Measurements from ENCODE around the gene TERT. TPM values are rescaled to one million over a fixed set of nuclear protein-coding genes. Genes with fewer than 3 reads are reported as not detected.

TERT gene
- total RNA-seq, 2 donors from 2014 or later: 7.1 to 9.8 TPM

GRCh38 chr5:1265461-1266455, 29.1 kb downstream of the TERT start:
- Histone ChIP-seq H3K36me3 (ENCODE audit: control insufficient read depth, insufficient read depth, low read length) (no peaks in the 10 kb centered on the region), H3K27me3 (ENCODE audit: control insufficient read depth, insufficient read depth, low read length, poor library complexity, severe bottlenecking) (no peaks in the 10 kb centered on the region), H3K27ac (ENCODE audit: low read depth, low read length) (no peak overlapping the region), H3K4me1 (ENCODE audit: control insufficient read depth, insufficient read depth, low read length) (no peaks in the 10 kb centered on the region), H3K9me3 (ENCODE audit: control insufficient read depth, low read length) (no peaks in the 10 kb centered on the region), H3K4me3 (ENCODE audit: low read length) (no peak overlapping the region), H3K9ac (ENCODE audit: extremely low read depth, low read length, poor library complexity, severe bottlenecking) (no peak overlapping the region)
- Mint-ChIP-seq H3K9me3 (no peaks in the 10 kb centered on the region), H3K27me3 (ENCODE audit: insufficient read depth) (no peaks in the 10 kb centered on the region), H3K36me3 (ENCODE audit: low read depth) (no peaks in the 10 kb centered on the region), H3K27ac (no peak overlapping the region), H3K4me3 (no peak overlapping the region), H3K4me1 (no peaks in the 10 kb centered on the region)
- 93% methylated on average over 23 to 40 of the region's 40 CpGs for WGBS, 2 experiments (ENCODE audit: insufficient coverage in 1 of 2, insufficient read length in 1 of 2)
- DNase-seq: no peak
- no peak for TF ChIP-seq CTCF (conservative IDR thresholded peaks at IDR 0.05)

GRCh38 chr5:1265026-1265425, 29.8 kb downstream of the TERT start:
- H3K27ac Mint-ChIP-seq: no peak overlapping the region

GRCh38 chr5:1264211-1264610, 30.7 kb downstream of the TERT start:
- DNase-seq: no peak
- Histone ChIP-seq H3K9me3 (ENCODE audit: control insufficient read depth, low read length) (no peaks in the 10 kb centered on the region), H3K9ac (ENCODE audit: extremely low read depth, low read length, poor library complexity, severe bottlenecking) (no peak overlapping the region), H3K4me1 (ENCODE audit: control insufficient read depth, insufficient read depth, low read length) (no peaks in the 10 kb centered on the region), H3K4me3 (ENCODE audit: low read length) (no peak overlapping the region), H3K27me3 (ENCODE audit: control insufficient read depth, insufficient read depth, low read length, poor library complexity, severe bottlenecking) (no peaks in the 10 kb centered on the region), H3K27ac (ENCODE audit: low read depth, low read length) (no peak overlapping the region), H3K36me3 (ENCODE audit: control insufficient read depth, insufficient read depth, low read length) (no peaks in the 10 kb centered on the region)
- Mint-ChIP-seq H3K4me1 (no peaks in the 10 kb centered on the region), H3K27me3 (ENCODE audit: insufficient read depth) (no peaks in the 10 kb centered on the region), H3K27ac (no peak overlapping the region), H3K9me3 (no peaks in the 10 kb centered on the region), H3K36me3 (ENCODE audit: low read depth) (no peaks in the 10 kb centered on the region), H3K4me3 (no peak overlapping the region)
- TF ChIP-seq CTCF (conservative IDR thresholded peaks at IDR 0.05): no peak
- WGBS, 2 experiments (ENCODE audit: insufficient coverage in 1 of 2, insufficient read length in 1 of 2): 91 to 98% methylated on average over 18 of the region's 18 CpGs

More at GRCh38 chr5:1265026-1265425, 29.8 kb downstream of the TERT start:
- no peaks in the 10 kb centered on the region for H3K4me1 ChIP-seq (ENCODE audit: control insufficient read depth, insufficient read depth, low read length)
- H3K4me3 ChIP-seq (ENCODE audit: low read length): no peak overlapping the region
- H3K9ac ChIP-seq (ENCODE audit: extremely low read depth, low read length, poor library complexity, severe bottlenecking): no peak overlapping the region
- Mint-ChIP-seq H3K9me3 (no peaks in the 10 kb centered on the region), H3K4me1 (no peaks in the 10 kb centered on the region), H3K4me3 (no peak overlapping the region), H3K36me3 (ENCODE audit: low read depth) (no peaks in the 10 kb centered on the region), H3K27me3 (ENCODE audit: insufficient read depth) (no peaks in the 10 kb centered on the region)
- H3K27me3 ChIP-seq (ENCODE audit: control insufficient read depth, insufficient read depth, low read length, poor library complexity, severe bottlenecking): no peaks in the 10 kb centered on the region
- no peak overlapping the region for H3K27ac ChIP-seq (ENCODE audit: low read depth, low read length)
- H3K36me3 ChIP-seq (ENCODE audit: control insufficient read depth, insufficient read depth, low read length): no peaks in the 10 kb centered on the region
- no peak for TF ChIP-seq CTCF (conservative IDR thresholded peaks at IDR 0.05)
- H3K9me3 ChIP-seq (ENCODE audit: control insufficient read depth, low read length): no peaks in the 10 kb centered on the region
- DNase-seq: no peak
- 91 to 98% methylated on average over 8 to 15 of the region's 15 CpGs for WGBS, 2 experiments (ENCODE audit: insufficient coverage in 1 of 2, insufficient read length in 1 of 2)
